ENCODE measurements around the gene KIAA1328.

The KIAA1328 gene

GRCh38 chr18:36783792-36784191 is 45.1 kb upstream of the KIAA1328 start:
- no peaks in the 10 kb centered on the region for H3K79me2 ChIP-seq (ENCODE audit: insufficient read depth, low read length)
- H3K4me2 ChIP-seq (ENCODE audit: low read depth, low read length, poor library complexity, severe bottlenecking) = no peak overlapping the region
- H3K9me2 ChIP-seq (replicated peaks; ENCODE audit: insufficient read depth, low read length) = no peaks in the 10 kb centered on the region
- H2AFZ ChIP-seq (ENCODE audit: low read depth, low read length, severe bottlenecking) = no peak overlapping the region
- no peaks in the 10 kb centered on the region for H3K27me3 ChIP-seq (ENCODE audit: low read length)
- no peaks in the 10 kb centered on the region for H3F3A ChIP-seq (ENCODE audit: insufficient read depth)
- no peak for TF ChIP-seq EZH2phosphoT487 (conservative IDR thresholded peaks at IDR 0.05; ENCODE audit: low read length)
- TF ChIP-seq CTCF (IDR thresholded peaks at IDR 0.05; ENCODE audit: insufficient read depth, low read length, poor library complexity, severe bottlenecking) = no peak
- H4K20me1 ChIP-seq (ENCODE audit: low read depth, low read length) = no peaks in the 10 kb centered on the region
- no peaks in the 10 kb centered on the region for H3K36me3 ChIP-seq (ENCODE audit: low read length)
- H3K27ac ChIP-seq (ENCODE audit: low read depth, low read length) = no peak overlapping the region
- no peak overlapping the region for H3K4me3 ChIP-seq (ENCODE audit: insufficient read depth, low read length, poor library complexity, severe bottlenecking)
- H3K9ac ChIP-seq (ENCODE audit: low read length) = no peak overlapping the region
- no peaks in the 10 kb centered on the region for H3K9me3 ChIP-seq (ENCODE audit: insufficient read depth, low read length)

GRCh38 chr18:36786686-36787085 is 42.2 kb upstream of the KIAA1328 start:
- no peaks in the 10 kb centered on the region for H3K27me3 ChIP-seq (ENCODE audit: low read length)
- TF ChIP-seq CTCF (IDR thresholded peaks at IDR 0.05; ENCODE audit: insufficient read depth, low read length, poor library complexity, severe bottlenecking) = no peak
- TF ChIP-seq EZH2phosphoT487 (conservative IDR thresholded peaks at IDR 0.05; ENCODE audit: low read length) = no peak

GRCh38 chr18:36792634-36793283 is 36.2 kb upstream of the KIAA1328 start:
- Histone ChIP-seq H2AFZ (ENCODE audit: low read depth, low read length, severe bottlenecking) (no peak overlapping the region), H3F3A (ENCODE audit: insufficient read depth) (no peaks in the 10 kb centered on the region), H4K20me1 (ENCODE audit: low read depth, low read length) (no peaks in the 10 kb centered on the region), H3K79me2 (ENCODE audit: insufficient read depth, low read length) (no peaks in the 10 kb centered on the region), H3K4me2 (ENCODE audit: low read depth, low read length, poor library complexity, severe bottlenecking) (no peak overlapping the region), H3K27me3 (ENCODE audit: low read length) (no peaks in the 10 kb centered on the region), H3K4me3 (ENCODE audit: insufficient read depth, low read length, poor library complexity, severe bottlenecking) (no peak overlapping the region), H3K27ac (ENCODE audit: low read depth, low read length) (no peak overlapping the region), H3K36me3 (ENCODE audit: low read length) (peaks cover 25% of the 10 kb centered on the region), H3K9ac (ENCODE audit: low read length) (no peak overlapping the region), H3K9me2 (replicated peaks; ENCODE audit: insufficient read depth, low read length) (no peaks in the 10 kb centered on the region), H3K9me3 (ENCODE audit: insufficient read depth, low read length) (no peaks in the 10 kb centered on the region)
- no peak for TF ChIP-seq EZH2phosphoT487 (conservative IDR thresholded peaks at IDR 0.05; ENCODE audit: low read length)
- no peak for TF ChIP-seq CTCF (IDR thresholded peaks at IDR 0.05; ENCODE audit: insufficient read depth, low read length, poor library complexity, severe bottlenecking)

More at GRCh38 chr18:36786686-36787085, 42.2 kb upstream of the KIAA1328 start:
- no peaks in the 10 kb centered on the region for H3F3A ChIP-seq (ENCODE audit: insufficient read depth)
- H4K20me1 ChIP-seq (ENCODE audit: low read depth, low read length) = no peaks in the 10 kb centered on the region
- no peaks in the 10 kb centered on the region for H3K9me2 ChIP-seq (replicated peaks; ENCODE audit: insufficient read depth, low read length)
- H3K9me3 ChIP-seq (ENCODE audit: insufficient read depth, low read length) = no peaks in the 10 kb centered on the region
- H3K27ac ChIP-seq (ENCODE audit: low read depth, low read length) = no peak overlapping the region
- peaks cover 11% of the 10 kb centered on the region for H3K36me3 ChIP-seq (ENCODE audit: low read length)
- no peak overlapping the region for H3K9ac ChIP-seq (ENCODE audit: low read length)
- no peak overlapping the region for H3K4me3 ChIP-seq (ENCODE audit: insufficient read depth, low read length, poor library complexity, severe bottlenecking)
- H3K4me2 ChIP-seq (ENCODE audit: low read depth, low read length, poor library complexity, severe bottlenecking) = no peak overlapping the region
- H2AFZ ChIP-seq (ENCODE audit: low read depth, low read length, severe bottlenecking) = no peak overlapping the region
- no peaks in the 10 kb centered on the region for H3K79me2 ChIP-seq (ENCODE audit: insufficient read depth, low read length)
